A549 (cell line): ENCODE results near the gene ACSL4. TPM values are rescaled to one million over a fixed set of nuclear protein-coding genes. Genes with fewer than 3 reads are reported as not detected.

Source experiments
- ATAC-seq, 2 experiments: fragments of 200-7000 bp in 1 of 2; fragments of >200 bp in 1 of 2; cut with Nextera tagmentation in 1 of 2; cut with Tn5 transposase in 1 of 2; 3 replicates each; pipeline versions ENCODE4 v1.8.0 to v1.9.1; 2018 to 2020; ENCODE audit warnings: mild to moderate bottlenecking in 1 of 2, moderate library complexity in 1 of 2
- CTCF ChIA-PET: fragments of 300-600 bp; sonication (Branson Sonifier 250); formaldehyde crosslinking; extraction: SDS; loops from one replicate; lab custom pipeline; 2021; ENCODE audit warnings: antibody characterized with exemption, inconsistent platforms; lab: Yijun Ruan, JAX
- POLR2A ChIA-PET: fragments of 350-600 bp; formaldehyde crosslinking; extraction: SDS; loops from one replicate; lab custom pipeline; 2021; ENCODE audit warnings: antibody characterized with exemption, inconsistent platforms; lab: Yijun Ruan, JAX
- DNase-seq, 2 experiments: peaks; one replicate each; pipeline versions ENCODE4 v3.0.0 to v3.0.0-alpha.2; 2011 to 2016; ENCODE audit warnings: low read depth in 1 of 2, low spot score in 1 of 2
- FAIRE-seq: peaks from 2 replicates; lab custom pipeline; 2011; peaks lifted over from hg19 to GRCh38; lab: Jason Lieb, UNC
- H3K27ac ChIP-seq, 2 experiments: fragments of >200 bp; sonication (Bioruptor Twin); formaldehyde crosslinking; 3 replicates each; pipeline ENCODE4 v1.5.1; 2016 to 2017
- H3K4me1 ChIP-seq: fragments of >200 bp; sonication (Bioruptor Twin); formaldehyde crosslinking; 3 replicates; pipeline ENCODE4 v1.6.1; 2016
- H3K4me2 ChIP-seq: fragments of >200 bp; sonication (Bioruptor Twin); formaldehyde crosslinking; 3 replicates; pipeline ENCODE4 v1.6.1; 2016
- H3K4me3 ChIP-seq: fragments of >200 bp; sonication (Bioruptor Twin); formaldehyde crosslinking; 3 replicates; pipeline ENCODE4 v1.5.1; 2016
- H3K9me3 ChIP-seq: fragments of >200 bp; sonication (Bioruptor Twin); formaldehyde crosslinking; 3 replicates; pipeline ENCODE4 v1.6.1; 2016
- BCL3 ChIP-seq: fragments of >200 bp; sonication (Bioruptor Twin); formaldehyde crosslinking; IDR thresholded peaks from 3 replicates; pipeline ENCODE4 v1.6.1; 2016
- CBX2 ChIP-seq: fragments of 200-600 bp; sonication (generic); IDR thresholded peaks from 2 replicates; pipeline ENCODE4 v1.6.1; 2016; ENCODE audit warnings: low read depth, mild to moderate bottlenecking, borderline replicate concordance
- E2F6 ChIP-seq: IDR thresholded peaks from 2 replicates; pipeline ENCODE4 v1.6.1; 2012; ENCODE audit warnings: low read depth, borderline replicate concordance
- ELK1 ChIP-seq: fragments of 150-350 bp; IDR thresholded peaks from 2 replicates; pipeline ENCODE4 v1.6.1; 2014; ENCODE audit warnings: low read depth, mild to moderate bottlenecking, low read length
- ESRRA ChIP-seq: fragments of 150-350 bp; IDR thresholded peaks from 2 replicates; pipeline ENCODE4 v1.6.1; 2014; ENCODE audit warnings: mild to moderate bottlenecking, low read length, borderline replicate concordance
- FOSL2 ChIP-seq, 2 experiments: fragments of 450-650 bp in 1 of 2; fragments of >200 bp in 1 of 2; sonication (Bioruptor Twin) in 1 of 2; formaldehyde crosslinking; IDR thresholded peaks; 2 replicates each; pipeline versions ENCODE4 v1.5.0 to v1.6.1; 2016 to 2020; ENCODE audit warnings: mild to moderate bottlenecking in 1 of 2, moderate library complexity in 1 of 2
- HES2 ChIP-seq: fragments of >200 bp; sonication (Bioruptor Twin); formaldehyde crosslinking; IDR thresholded peaks from 2 replicates; pipeline ENCODE4 v1.6.1; 2016
- HEYL ChIP-seq: fragments of 250-450 bp; sonication (Bioruptor Pico); IDR thresholded peaks from 2 replicates; pipeline ENCODE4 v1.8.0; 2021; ENCODE audit warnings: mild to moderate bottlenecking, moderate library complexity
- HMGXB4 ChIP-seq: fragments of 250-450 bp; sonication (Bioruptor Pico); IDR thresholded peaks from 2 replicates; pipeline ENCODE4 v1.5.0; 2021; ENCODE audit warnings: mild to moderate bottlenecking, moderate library complexity, borderline replicate concordance
- HOXB13 ChIP-seq: fragments of 250-450 bp; sonication (Bioruptor Pico); IDR thresholded peaks from 2 replicates; pipeline ENCODE4 v1.5.0; 2020; ENCODE audit warnings: low read depth, mild to moderate bottlenecking, moderate library complexity
- KDM5A ChIP-seq: fragments of 200-600 bp; sonication (generic); IDR thresholded peaks from 2 replicates; pipeline ENCODE4 v1.6.1; 2016; ENCODE audit warnings: antibody characterized with exemption, mild to moderate bottlenecking
- MAFK ChIP-seq: fragments of 450-650 bp; IDR thresholded peaks from 2 replicates; pipeline ENCODE4 v1.6.1; 2014; ENCODE audit not compliant: partially characterized antibody
- MAZ ChIP-seq: fragments of 150-350 bp; IDR thresholded peaks from 2 replicates; pipeline ENCODE4 v1.6.1; 2014; ENCODE audit warnings: antibody characterized with exemption, low read depth, low read length, borderline replicate concordance
- NFE2L2 ChIP-seq: fragments of 150-350 bp; conservative IDR thresholded peaks from 2 replicates; pipeline ENCODE4 v1.6.1; 2014; ENCODE audit warnings: low read length
- RARB ChIP-seq: fragments of 250-450 bp; sonication (Bioruptor Pico); IDR thresholded peaks from 2 replicates; pipeline ENCODE4 v1.8.0; 2021; ENCODE audit warnings: mild to moderate bottlenecking, moderate library complexity
- REST ChIP-seq: fragments of 200-600 bp; sonication (generic); IDR thresholded peaks from 2 replicates; pipeline ENCODE4 v1.6.1; 2016; ENCODE audit warnings: antibody characterized with exemption, mild to moderate bottlenecking, moderate library complexity
- TFCP2L1 ChIP-seq: fragments of 250-450 bp; sonication (Bioruptor Pico); IDR thresholded peaks from 2 replicates; pipeline ENCODE4 v1.5.0; 2021; ENCODE audit warnings: mild to moderate bottlenecking
- WGBS: methylation state at CpG from one replicate; pipeline ENCODE4 v1.1.6; 2017; ENCODE audit errors: missing lambda C conversion rate; 5-methylcytosine and 5-hydroxymethylcytosine counted together
- polyA plus RNA-seq, 4 experiments: library from polyadenylated mRNA; depleted of rRNA in 3 of 4; stranded (reverse); fragments of >200 nt; fragmentation: RNase III in 1 of 4; extraction: RNeasy Plus Mini Kit Qiagen cat#74134 plus additional on column Dnase treatment in 1 of 4; gene quantifications; 2 replicates in 3 of 4; 3 replicates in 1 of 4; pipeline ENCODE4 v1.2.3, GENCODE V29; 2011 to 2017

Gene ACSL4
- polyA plus RNA-seq, 2 of the 4 experiments (the other 2 are of a cell fraction): 31.6 to 36.8 TPM

GRCh38 chrX:109773374-109773773 is 40.3 kb upstream of the ACSL4 start:
- peak overlapping the region; percentile 11 to 76; a peak in 3 of 6 replicates for H3K27ac ChIP-seq
- FAIRE-seq (no peak), ATAC-seq (no peak)
- CTCF ChIA-PET: interaction anchor here (1.6 kb wide), 1 partner anchor 118 kb away, joined by 4 read pairs; no protein-coding TSS in a partner anchor
- TF ChIP-seq FOSL2 (IDR thresholded peaks at IDR 0.05) (no peak), FOSL2 (CRISPR knock-in tag; IDR thresholded peaks at IDR 0.05) (no peak), MAZ (no peak), CBX2 (no peak), ELK1 (no peak)
- TF ChIP-seq, all 56 proteins: peak for 0
- POLR2A ChIA-PET: no interaction called here
- DNase-seq: no peak
- no peak overlapping the region for H3K4me3 ChIP-seq
- peaks cover 27% of the 10 kb centered on the region for H3K4me1 ChIP-seq
- WGBS: 92% methylated on average over 2 of the region's 2 CpGs
- H3K9me3 ChIP-seq: peaks cover 10% of the 10 kb centered on the region; the same call in 2 of the 3 replicates
- no peak overlapping the region for H3K4me2 ChIP-seq

GRCh38 chrX:109770780-109771179 is 37.7 kb upstream of the ACSL4 start:
- H3K4me2 ChIP-seq: no peak overlapping the region
- ATAC-seq (no peak), DNase-seq (no peak), FAIRE-seq (no peak)
- ChIA-PET CTCF (no interaction called here), POLR2A (no interaction called here)
- no peak overlapping the region for H3K4me3 ChIP-seq
- peaks cover 18% of the 10 kb centered on the region for H3K4me1 ChIP-seq
- WGBS: 37% methylated on average over 2 of the region's 2 CpGs
- TF ChIP-seq NFE2L2 (no peak), ESRRA (no peak), HOXB13 (CRISPR knock-in tag) (no peak), MAFK (peak; percentile 13), E2F6 (no peak)
- H3K9me3 ChIP-seq: peaks cover 15% of the 10 kb centered on the region; the same call in 2 of the 3 replicates
- no peak overlapping the region for H3K27ac ChIP-seq

- no peak for FAIRE-seq
- TF ChIP-seq HES2 (no peak), REST (no peak), FOSL2 (IDR thresholded peaks at IDR 0.05) (no peak), FOSL2 (CRISPR knock-in tag; IDR thresholded peaks at IDR 0.05) (no peak), TFCP2L1 (CRISPR knock-in tag) (no peak), RARB (CRISPR knock-in tag) (no peak), HMGXB4 (CRISPR knock-in tag) (no peak), HEYL (CRISPR knock-in tag) (no peak), BCL3 (no peak), KDM5A (no peak)
- TF ChIP-seq, all 56 proteins: peak for 0
- CTCF ChIA-PET: interaction anchor here (1.2 kb wide), 1 partner anchor 48 kb away, joined by 4 read pairs; no protein-coding TSS in a partner anchor
- ATAC-seq: no peak
- H3K9me3 ChIP-seq: no peaks in the 10 kb centered on the region
- H3K4me3 ChIP-seq: no peak overlapping the region
- H3K4me2 ChIP-seq: no peak overlapping the region
- POLR2A ChIA-PET: no interaction called here
- no peak for DNase-seq
- H3K4me1 ChIP-seq: no peaks in the 10 kb centered on the region
- WGBS: 68% methylated on average over 2 of the region's 2 CpGs
- no peak overlapping the region for H3K27ac ChIP-seq
These were observed 27.8 kb upstream of the ACSL4 start for GRCh38 chrX:109760922-109761250.
